ENCODE results near the gene IFI44L.

Gene IFI44L

GRCh38 chr1:78599294-78599693 is 21.0 kb upstream of the IFI44L start:
- no peak for TF ChIP-seq CTCF (IDR thresholded peaks at IDR 0.05; ENCODE audit: control insufficient read depth, insufficient read depth, low read depth, low read length, missing control alignments)
- H3K4me3 ChIP-seq (ENCODE audit: control insufficient read depth, low read depth, low read length): no peak overlapping the region
- no peak for DNase-seq (ENCODE audit: low read depth)

- no peak for DNase-seq (ENCODE audit: low read depth)
- no peak for TF ChIP-seq CTCF (IDR thresholded peaks at IDR 0.05; ENCODE audit: control insufficient read depth, insufficient read depth, low read depth, low read length, missing control alignments)
- H3K4me3 ChIP-seq (ENCODE audit: control insufficient read depth, low read depth, low read length): no peak overlapping the region
Observed at GRCh38 chr1:78601068-78601467, 19.2 kb upstream of the IFI44L start.

- TF ChIP-seq CTCF (IDR thresholded peaks at IDR 0.05; ENCODE audit: control insufficient read depth, insufficient read depth, low read depth, low read length, missing control alignments): no peak
- no peak for DNase-seq (ENCODE audit: low read depth)
- H3K4me3 ChIP-seq (ENCODE audit: control insufficient read depth, low read depth, low read length): no peak overlapping the region
Observed at GRCh38 chr1:78603206-78603605, 17.0 kb upstream of the IFI44L start.

- H3K4me3 ChIP-seq (ENCODE audit: control insufficient read depth, low read depth, low read length): no peak overlapping the region
- no peak for TF ChIP-seq CTCF (IDR thresholded peaks at IDR 0.05; ENCODE audit: control insufficient read depth, insufficient read depth, low read depth, low read length, missing control alignments)
- DNase-seq (ENCODE audit: low read depth): no peak
Observed at GRCh38 chr1:78604643-78605042, 15.6 kb upstream of the IFI44L start.

GRCh38 chr1:78606274-78606673 is 14.0 kb upstream of the IFI44L start:
- TF ChIP-seq CTCF (IDR thresholded peaks at IDR 0.05; ENCODE audit: control insufficient read depth, insufficient read depth, low read depth, low read length, missing control alignments): no peak
- no peak overlapping the region for H3K4me3 ChIP-seq (ENCODE audit: control insufficient read depth, low read depth, low read length)
- DNase-seq (ENCODE audit: low read depth): no peak

GRCh38 chr1:78607334-78607927 is 12.8 kb upstream of the IFI44L start:
- no peak for DNase-seq (ENCODE audit: low read depth)
- no peak overlapping the region for H3K4me3 ChIP-seq (ENCODE audit: control insufficient read depth, low read depth, low read length)
- peak; percentile 45 for TF ChIP-seq CTCF (IDR thresholded peaks at IDR 0.05; ENCODE audit: control insufficient read depth, insufficient read depth, low read depth, low read length, missing control alignments)

- DNase-seq (ENCODE audit: low read depth): no peak
- no peak overlapping the region for H3K4me3 ChIP-seq (ENCODE audit: control insufficient read depth, low read depth, low read length)
- no peak for TF ChIP-seq CTCF (IDR thresholded peaks at IDR 0.05; ENCODE audit: control insufficient read depth, insufficient read depth, low read depth, low read length, missing control alignments)
Observed at GRCh38 chr1:78607944-78608343, 12.3 kb upstream of the IFI44L start.

Measured in AG09309 (cell line).